Panc1 (cell line): Measurements from ENCODE around the gene GUCY1A1. TPM values are rescaled to one million over a fixed set of nuclear protein-coding genes. Genes with fewer than 3 reads are reported as not detected.

ENCODE experiments used
- ATAC-seq: fragments of 200-7000 bp; cut with Tn5 transposase; 2 replicates; pipeline ENCODE4 v1.9.1; 2020; ENCODE audit warnings: mild to moderate bottlenecking, moderate library complexity
- BruUV-seq: library from RNA; stranded (reverse); fragments of 400-500 nt; replicated peaks from 2 replicates; lab custom pipeline; 2021; lab: Mats Ljungman, UMichigan
- CTCF ChIA-PET: fragments of 300-600 bp; sonication (Branson Sonifier 250); formaldehyde crosslinking; loops from one replicate; lab custom pipeline; 2022; ENCODE audit warnings: antibody characterized with exemption; lab: Charles Lee
- POLR2A ChIA-PET: fragments of 300-600 bp; sonication (Branson Sonifier 250); formaldehyde crosslinking; loops from one replicate; lab custom pipeline; 2022; ENCODE audit warnings: antibody characterized with exemption; lab: Charles Lee
- DNase-seq: peaks from one replicate; pipeline ENCODE4 v3.0.0-alpha.2; 2010; ENCODE audit warnings: low read depth, low spot score
- H3K27ac ChIP-seq: 2 replicates; pipeline ENCODE4 v1.5.1; 2011; ENCODE audit warnings: mild to moderate bottlenecking, low read length, inconsistent platforms
- H3K27me3 ChIP-seq: fragments of 200-500 bp; sonication (Bioruptor generic); 2 replicates; pipeline ENCODE4 v1.6.0; 2014; ENCODE audit warnings: low read length, inconsistent platforms; ENCODE audit not compliant: control insufficient read depth, insufficient read depth
- H3K36me3 ChIP-seq: fragments of 200-500 bp; sonication (Bioruptor generic); 2 replicates; pipeline ENCODE4 v1.5.1; 2014; ENCODE audit warnings: inconsistent platforms, mild to moderate bottlenecking, low read length, moderate library complexity; ENCODE audit not compliant: control insufficient read depth, insufficient read depth
- H3K4me1 ChIP-seq: 2 replicates; pipeline ENCODE4 v1.5.1; 2011; ENCODE audit warnings: inconsistent platforms, mild to moderate bottlenecking, low read length, moderate library complexity; ENCODE audit not compliant: control insufficient read depth, insufficient read depth
- H3K4me3 ChIP-seq, 2 experiments: 2 replicates each; pipeline ENCODE4 v1.5.1; 2011 to 2012; ENCODE audit warnings: low read depth in 2 of 2, low read length in 2 of 2, mild to moderate bottlenecking in 2 of 2, inconsistent platforms in 1 of 2, moderate library complexity in 1 of 2
- H3K9me3 ChIP-seq: fragments of 200-500 bp; sonication (Bioruptor generic); 2 replicates; pipeline ENCODE4 v1.5.1; 2014; ENCODE audit warnings: low read depth, mild to moderate bottlenecking, inconsistent platforms, low read length, moderate library complexity; ENCODE audit not compliant: control insufficient read depth, insufficient read depth
- CTCF ChIP-seq: fragments of 450-650 bp; IDR thresholded peaks from 2 replicates; pipeline ENCODE4 v1.5.1; 2017; ENCODE audit warnings: mild to moderate bottlenecking
- POLR2AphosphoS5 ChIP-seq: IDR thresholded peaks from 2 replicates; pipeline ENCODE4 v1.6.1; 2012; ENCODE audit warnings: mild to moderate bottlenecking, low read depth, low read length, moderate library complexity
- REST ChIP-seq, 2 experiments: IDR thresholded peaks; 2 replicates each; pipeline ENCODE4 v1.6.1; 2011 to 2012; ENCODE audit warnings: low read depth in 2 of 2, control low read depth in 1 of 2, low read length in 1 of 2, mild to moderate bottlenecking in 1 of 2, moderate library complexity in 1 of 2; ENCODE audit not compliant: insufficient read depth in 1 of 2
- SIN3A ChIP-seq: IDR thresholded peaks from 2 replicates; pipeline ENCODE4 v1.6.1; 2012; ENCODE audit warnings: low read depth, mild to moderate bottlenecking, low read length, moderate library complexity, borderline replicate concordance; ENCODE audit not compliant: insufficient read depth
- TCF7L2 ChIP-seq: IDR thresholded peaks from 2 replicates; pipeline ENCODE4 v1.6.1; 2011; ENCODE audit warnings: mild to moderate bottlenecking, low read depth, low read length, inconsistent platforms
- in situ Hi-C: cut with HindIII; loops from 2 replicates; pipeline ENCODE4 v1.10.0; 2016; ENCODE audit warnings: low sequenced_read_pairs, low pct_unique_long_range_greater_than_20kb
- intact Hi-C: fragments of 100-400 bp; cut with micrococcal nuclease; formaldehyde crosslinking; loops from one replicate; pipeline ENCODE4 v1.10.0; 2022; ENCODE audit not compliant: unreplicated experiment
- total RNA-seq: library from RNA; stranded (reverse); gene quantifications from one replicate; pipeline ENCODE4 v1.2.1, GENCODE V29; 2021; ENCODE audit not compliant: unreplicated experiment

GUCY1A1 gene
- total RNA-seq, 1 experiment from 2014 or later = 0.57 TPM

- H3K27me3 ChIP-seq = no peaks in the 10 kb centered on the region
- POLR2A ChIA-PET = no interaction called here
- ATAC-seq = no peak
- in situ Hi-C loops (no loop called here), intact Hi-C loops (no loop called here)
- H3K4me1 ChIP-seq = no peaks in the 10 kb centered on the region
- no peaks in the 10 kb centered on the region for H3K9me3 ChIP-seq
- no peaks in the 10 kb centered on the region for H3K36me3 ChIP-seq
- no peak overlapping the region for H3K27ac ChIP-seq
- no peak overlapping the region for H3K4me3 ChIP-seq
- no TSS peak for BruUV-seq
- CTCF ChIA-PET = no interaction called here
- no peak for DNase-seq
- TF ChIP-seq SIN3A (no peak), POLR2AphosphoS5 (no peak), TCF7L2 (no peak), CTCF (no peak), REST (IDR thresholded peaks at IDR 0.05; ENCODE audit: insufficient read depth in 1 of 2, low read depth in 2 of 2, low read length in 1 of 2) (no peak)
Observed at GRCh38 chr4:155656025-155656424, 10.6 kb upstream of the GUCY1A1 start.

- no TSS peak for BruUV-seq
- no peaks in the 10 kb centered on the region for H3K9me3 ChIP-seq
- no peak for DNase-seq
- POLR2A ChIA-PET = no interaction called here
- intact Hi-C loops = no loop called here
- no peaks in the 10 kb centered on the region for H3K27me3 ChIP-seq
- H3K4me1 ChIP-seq = no peaks in the 10 kb centered on the region
- H3K27ac ChIP-seq = no peak overlapping the region
- in situ Hi-C loops = no loop called here
- H3K4me3 ChIP-seq = no peak overlapping the region
- CTCF ChIA-PET = no interaction called here
- no peaks in the 10 kb centered on the region for H3K36me3 ChIP-seq
- ATAC-seq = no peak
- TF ChIP-seq REST (IDR thresholded peaks at IDR 0.05; ENCODE audit: insufficient read depth in 1 of 2, low read depth in 2 of 2, low read length in 1 of 2) = no peak
- no peak for TF ChIP-seq CTCF
- no peak for TF ChIP-seq SIN3A
- no peak for TF ChIP-seq TCF7L2
- no peak for TF ChIP-seq POLR2AphosphoS5
Observed at GRCh38 chr4:155657169-155657568, 9.5 kb upstream of the GUCY1A1 start.
